Activated CD8-positive, alpha-beta memory T cell treated with anti-CD3 and anti-CD28 coated beads for 1 hour (primary cell): ENCODE measurements around the gene EPGN.

Experiments used
- DNase-seq, 2 donors: peaks; one replicate each; pipeline ENCODE4 v3.0.0-alpha.2; 2020; ENCODE audit warnings: low read depth in 1 of 2; ENCODE audit errors: extremely low read depth in 1 of 2

EPGN gene

DNA sequence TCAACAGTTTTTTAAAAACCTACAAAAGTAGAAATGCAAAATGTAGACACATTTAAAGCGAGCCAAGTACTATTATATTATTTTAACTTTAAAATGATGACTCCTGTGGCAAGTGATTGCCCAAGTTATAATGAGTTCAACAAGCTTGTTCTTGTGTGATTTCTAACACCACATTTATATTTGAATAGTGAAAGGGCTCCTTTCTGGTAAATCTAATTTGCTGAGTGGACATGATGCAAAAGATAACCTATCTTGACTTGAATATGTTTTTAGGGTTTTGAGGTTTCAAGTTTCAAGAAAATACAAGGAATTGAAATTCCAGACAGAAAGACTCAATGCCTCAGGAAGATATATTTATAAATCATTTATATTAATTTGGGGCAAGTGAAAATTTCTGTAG is 1.1 kb upstream of the EPGN start:
- no peak for DNase-seq

DNA sequence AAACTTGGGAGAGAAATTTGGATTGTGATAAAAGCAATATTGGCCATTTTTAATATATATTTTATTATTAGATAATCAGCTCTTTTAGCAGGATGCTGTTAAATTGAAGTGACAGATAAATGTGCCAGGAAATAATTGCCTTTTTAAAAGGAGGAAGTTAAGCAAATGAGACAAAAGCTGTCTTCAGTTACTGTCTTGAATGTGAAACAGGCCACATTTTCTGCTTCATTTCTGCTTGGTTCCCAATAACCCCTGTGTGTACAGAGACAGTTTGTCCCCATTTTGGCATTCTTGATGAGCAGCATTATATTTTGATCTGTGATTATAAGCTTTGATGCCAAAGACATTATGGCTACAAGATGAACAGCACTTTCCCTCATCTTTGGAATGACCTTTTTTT is 953 bp downstream of the EPGN start:
- no peak for DNase-seq

GRCh38 chr4:74311696-74312313 is 3.5 kb downstream of the EPGN start:
- no peak for DNase-seq

DNA sequence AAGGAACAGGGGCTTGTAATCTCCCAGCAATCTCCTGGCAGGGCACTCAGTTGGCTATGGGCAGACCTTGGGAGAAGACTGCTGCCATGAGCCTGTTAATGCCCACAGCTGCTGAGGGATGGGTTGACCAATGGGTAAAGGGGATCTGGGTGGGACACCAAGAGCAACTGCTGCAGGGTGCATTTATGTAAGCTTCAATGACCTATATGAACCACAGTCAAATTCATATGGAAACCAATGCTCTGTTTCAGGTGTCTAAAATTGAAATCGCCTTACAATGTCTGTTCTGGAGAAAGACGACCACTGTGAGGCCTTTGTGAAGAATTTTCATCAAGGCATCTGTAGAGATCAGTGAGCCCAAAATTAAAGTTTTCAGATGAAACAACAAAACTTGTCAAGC is 6.1 kb downstream of the EPGN start:
- DNase-seq: no peak

DNA sequence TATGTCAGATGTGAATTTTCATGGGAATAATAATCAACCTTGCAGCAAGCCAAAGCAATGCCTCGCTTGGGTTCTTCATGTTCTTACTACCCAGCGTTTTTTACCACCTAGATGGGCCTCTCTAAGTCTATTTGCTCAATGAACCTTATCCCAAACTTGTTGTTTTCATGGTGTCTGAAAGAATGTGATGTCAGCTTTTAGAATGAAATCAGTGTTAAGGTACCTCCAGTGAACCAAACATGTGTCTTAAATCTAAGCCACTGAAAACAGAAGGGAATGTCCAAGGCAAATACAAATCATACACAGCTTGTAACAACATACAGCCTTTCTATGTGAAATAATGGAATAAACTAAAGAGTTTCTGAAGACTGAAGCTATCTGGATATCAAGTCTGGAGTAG is 6.7 kb downstream of the EPGN start:
- DNase-seq: no peak

GRCh38 chr4:74315376-74315775 is 7.1 kb downstream of the EPGN start:
- no peak for DNase-seq

GRCh38 chr4:74316397-74316796 is 8.1 kb downstream of the EPGN start:
- no peak for DNase-seq

GRCh38 chr4:74317616-74318246 is 9.5 kb downstream of the EPGN start:
- DNase-seq: no peak

- DNase-seq: no peak
Observed at GRCh38 chr4:74318276-74318675, 10.0 kb downstream of the EPGN start.

DNA sequence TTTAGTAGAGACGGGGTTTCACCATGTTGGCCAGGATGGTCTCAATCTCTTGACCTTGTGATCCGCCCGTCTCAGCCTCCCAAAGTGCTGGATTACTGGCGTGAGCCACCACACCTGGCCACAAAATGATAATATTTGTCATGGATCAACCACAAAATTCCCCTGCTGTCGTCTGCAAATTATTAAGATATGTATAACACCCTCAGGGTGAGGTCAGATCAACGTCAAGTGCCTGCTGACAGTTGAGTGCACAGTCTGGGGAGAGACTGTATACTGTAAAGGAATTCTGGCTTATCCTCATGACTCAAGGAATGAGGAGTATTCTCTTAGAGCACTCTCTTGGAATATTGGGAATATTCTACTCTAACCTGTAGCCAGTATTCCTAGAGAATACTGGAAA is 11.2 kb downstream of the EPGN start:
- DNase-seq: no peak

- DNase-seq: no peak
Observed at GRCh38 chr4:74320559-74321118, 12.4 kb downstream of the EPGN start.

GRCh38 chr4:74322301-74322700 is 14.0 kb downstream of the EPGN start:
- no peak for DNase-seq

GRCh38 chr4:74323663-74324062 is 15.4 kb downstream of the EPGN start:
- DNase-seq: no peak

GRCh38 chr4:74324262-74324661 is 16.0 kb downstream of the EPGN start:
- no peak for DNase-seq

DNA sequence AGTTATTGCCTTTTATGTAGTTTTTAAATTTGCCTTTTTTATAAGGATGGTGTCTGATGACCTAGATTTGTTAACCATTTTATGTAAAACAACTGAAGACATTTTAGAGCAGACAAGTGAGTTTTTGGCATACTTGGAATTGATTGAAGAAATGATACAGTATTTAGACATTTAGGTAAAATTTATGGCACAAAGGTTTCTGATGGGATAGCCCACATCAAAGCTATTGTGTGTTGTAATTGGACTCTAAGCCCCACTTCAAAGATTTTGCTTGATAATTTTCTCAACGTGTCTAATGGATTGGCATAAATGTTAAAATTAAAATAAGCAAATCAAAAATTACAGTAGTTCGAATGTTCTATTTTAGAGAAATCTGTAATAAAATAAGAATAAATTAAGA is 17.6 kb downstream of the EPGN start:
- no peak for DNase-seq

- DNase-seq: no peak
Observed at GRCh38 chr4:74327762-74328161, 19.5 kb downstream of the EPGN start.

- DNase-seq: no peak
Observed at GRCh38 chr4:74328501-74328900, 20.2 kb downstream of the EPGN start.

DNA sequence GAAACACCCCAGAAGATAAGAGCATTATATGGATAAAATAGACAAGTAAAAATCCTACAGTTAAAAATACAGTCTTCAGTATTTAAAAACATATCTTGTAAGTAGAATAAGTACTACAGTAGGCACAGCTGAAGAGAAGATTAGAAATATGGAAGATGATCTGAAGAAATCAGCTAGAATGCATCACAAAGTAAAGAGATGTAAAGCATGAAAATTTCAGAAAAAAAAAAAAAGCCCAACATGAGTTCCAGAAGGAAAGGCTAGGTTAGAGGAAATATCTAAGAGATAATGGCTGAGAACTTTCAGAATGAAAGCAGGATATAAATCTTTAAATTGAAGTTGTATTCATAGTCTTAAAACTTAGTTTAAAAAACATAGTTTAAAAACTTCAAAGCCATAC is 21.0 kb downstream of the EPGN start:
- no peak for DNase-seq

DNA sequence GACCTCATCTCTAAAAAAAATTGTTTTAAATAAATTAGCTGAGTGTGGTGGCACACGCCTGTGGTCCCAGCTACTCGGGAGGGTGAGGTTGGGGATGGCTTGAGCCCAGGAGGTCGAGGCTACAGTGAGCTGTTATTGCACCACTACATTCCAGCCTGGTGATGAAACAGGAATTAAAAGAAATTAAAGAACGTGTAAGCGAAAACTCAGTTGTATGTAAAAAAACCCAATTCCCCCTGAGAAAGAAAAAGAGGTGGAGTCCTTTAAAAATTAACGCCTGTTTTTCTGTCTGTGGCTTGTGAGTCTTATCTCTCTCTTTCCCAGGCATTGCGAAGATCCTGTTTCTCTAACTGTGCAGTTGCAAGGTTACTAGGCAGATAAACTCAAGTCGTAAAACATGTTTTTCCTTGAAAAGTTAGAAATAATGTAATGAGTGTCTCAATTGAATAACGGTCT is 22.1 kb downstream of the EPGN start:
- no peak for DNase-seq

DNA sequence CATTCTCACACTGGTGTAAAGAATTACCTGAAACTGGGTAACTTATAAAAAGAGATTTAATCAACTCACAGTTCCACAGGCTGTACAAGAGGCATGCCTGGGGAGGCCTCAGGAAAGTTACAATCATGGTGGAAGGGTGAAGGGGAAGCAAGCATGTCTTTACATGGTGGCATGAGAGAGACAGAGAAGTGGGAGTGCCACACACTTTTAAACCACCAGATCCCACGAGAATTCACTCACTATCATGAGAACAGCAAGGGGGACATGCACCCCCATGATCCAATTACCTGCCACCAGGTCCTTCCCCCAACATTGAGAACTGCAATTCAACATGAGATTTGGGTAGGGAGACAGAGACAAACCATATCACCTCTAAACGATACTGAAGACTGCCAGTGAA is 23.0 kb downstream of the EPGN start:
- DNase-seq: no peak

GRCh38 chr4:74331944-74332343 is 23.7 kb downstream of the EPGN start:
- DNase-seq: no peak

- DNase-seq: no peak
Observed at GRCh38 chr4:74334636-74335035, 26.4 kb downstream of the EPGN start.
